Esophagus (tissue), 2 donors: Measurements from ENCODE around the gene TSFM. TPM values are rescaled to one million over a fixed set of nuclear protein-coding genes. Genes with fewer than 3 reads are reported as not detected.

Source experiments
- H3K27ac ChIP-seq, 2 donors: one replicate each; pipeline ENCODE4 v1.5.1; 2013; ENCODE audit warnings: low read depth in 2 of 2, mild to moderate bottlenecking in 2 of 2, inconsistent platforms in 1 of 2, low read length in 1 of 2, moderate library complexity in 1 of 2
- H3K27me3 ChIP-seq, 2 donors: one replicate each; pipeline ENCODE4 v1.6.1; 2013; ENCODE audit warnings: low read length in 2 of 2, control low read depth in 1 of 2, mild to moderate bottlenecking in 1 of 2; ENCODE audit not compliant: insufficient read depth in 2 of 2, control insufficient read depth in 1 of 2
- H3K36me3 ChIP-seq, 2 donors: one replicate each; pipeline ENCODE4 v1.6.1; 2013; ENCODE audit warnings: low read length in 1 of 2; ENCODE audit not compliant: control insufficient read depth in 2 of 2, insufficient read depth in 2 of 2
- H3K4me1 ChIP-seq, 2 donors: one replicate each; pipeline ENCODE4 v1.6.1; 2013; ENCODE audit warnings: low read length in 1 of 2; ENCODE audit not compliant: control insufficient read depth in 2 of 2, insufficient read depth in 2 of 2
- H3K4me3 ChIP-seq, 2 donors: one replicate each; pipeline ENCODE4 v1.5.1; 2013; ENCODE audit warnings: low read length in 2 of 2, mild to moderate bottlenecking in 2 of 2, low read depth in 1 of 2, moderate library complexity in 1 of 2
- H3K9me3 ChIP-seq, 2 donors: one replicate each; pipeline ENCODE4 v1.6.1; 2013; ENCODE audit warnings: mild to moderate bottlenecking in 2 of 2, low read depth in 1 of 2, low read length in 1 of 2, moderate library complexity in 1 of 2; ENCODE audit not compliant: control insufficient read depth in 2 of 2, insufficient read depth in 1 of 2
- WGBS, 2 donors: extraction: QIAGEN DNeasy Blood & Tissue Kit; methylation state at CpG; one replicate each; pipeline ENCODE4 v1.1.7; 2013; 5-methylcytosine and 5-hydroxymethylcytosine counted together
- polyA plus RNA-seq, 2 donors: library from polyadenylated mRNA; stranded (reverse); fragments of 200-250 nt; gene quantifications; one replicate each; pipeline ENCODE4 v1.2.3, GENCODE V29; 2013
- donor health status: healthy with polysubstance abuse.
- donor health status: Bipolar disorder and iron deficiency.

TSFM gene
- polyA plus RNA-seq, 2 donors, result 20.5 to 30.4 TPM

- Histone ChIP-seq H3K4me3 (no peak overlapping the region), H3K4me1 (no peaks in the 10 kb centered on the region), H3K27ac (no peak overlapping the region), H3K27me3 (no peaks in the 10 kb centered on the region), H3K36me3 (peaks cover 3 to 10% of the 10 kb centered on the region in 2 donors), H3K9me3 (no peaks in the 10 kb centered on the region)
- WGBS, 2 donors, result 85 to 93% methylated on average over 3 of the region's 3 CpGs
These were observed 26.8 kb downstream of the TSFM start for GRCh38 chr12:57809425-57809824.

GRCh38 chr12:57810450-57810849 is 27.9 kb downstream of the TSFM start:
- Histone ChIP-seq H3K4me1 (no peaks in the 10 kb centered on the region), H3K4me3 (no peak overlapping the region), H3K9me3 (no peaks in the 10 kb centered on the region), H3K27me3 (no peaks in the 10 kb centered on the region), H3K27ac (no peak overlapping the region), H3K36me3 (peaks cover 3 to 10% of the 10 kb centered on the region in 2 donors)
- WGBS, 2 donors, result 73 to 81% methylated on average over 5 of the region's 5 CpGs

GRCh38 chr12:57811028-57811755 is 28.6 kb downstream of the TSFM start:
- Histone ChIP-seq H3K36me3 (peaks cover 3 to 10% of the 10 kb centered on the region in 2 donors), H3K4me3 (no peak overlapping the region)
- WGBS, 2 donors, result 84 to 86% methylated on average over 10 of the region's 10 CpGs

GRCh38 chr12:57813111-57813970 is 30.8 kb downstream of the TSFM start:
- H3K4me1 ChIP-seq, result peaks cover 0 to 7% of the 10 kb centered on the region in 2 donors
- H3K27me3 ChIP-seq, result no peaks in the 10 kb centered on the region
- peaks cover 0 to 5% of the 10 kb centered on the region in 2 donors for H3K36me3 ChIP-seq
- 78 to 83% methylated on average over 14 of the region's 14 CpGs for WGBS, 2 donors
- H3K9me3 ChIP-seq, result no peaks in the 10 kb centered on the region
- H3K27ac ChIP-seq, result no peak overlapping the region
- H3K4me3 ChIP-seq, result no peak overlapping the region

More at GRCh38 chr12:57811028-57811755, 28.6 kb downstream of the TSFM start:
- Histone ChIP-seq H3K27me3 (no peaks in the 10 kb centered on the region), H3K4me1 (peaks cover 0 to 5% of the 10 kb centered on the region in 2 donors), H3K27ac (no peak overlapping the region), H3K9me3 (no peaks in the 10 kb centered on the region)

GRCh38 chr12:57813971-57814772 is 31.6 kb downstream of the TSFM start:
- Histone ChIP-seq H3K27ac (no peak overlapping the region), H3K36me3 (peaks cover 0 to 5% of the 10 kb centered on the region in 2 donors), H3K27me3 (no peaks in the 10 kb centered on the region), H3K4me3 (no peak overlapping the region), H3K9me3 (no peaks in the 10 kb centered on the region), H3K4me1 (peaks cover 0 to 7% of the 10 kb centered on the region in 2 donors)
- WGBS, 2 donors, result 63 to 69% methylated on average over 16 to 17 of the region's 17 CpGs

GRCh38 chr12:57815177-57816000 is 32.8 kb downstream of the TSFM start:
- H3K27me3 ChIP-seq, result no peaks in the 10 kb centered on the region
- H3K4me1 ChIP-seq, result peaks cover 0 to 7% of the 10 kb centered on the region in 2 donors
- 80% methylated on average over 13 of the region's 13 CpGs for WGBS, 2 donors
- no peaks in the 10 kb centered on the region for H3K9me3 ChIP-seq
- no peak overlapping the region for H3K4me3 ChIP-seq
- H3K36me3 ChIP-seq, result peaks cover 0 to 4% of the 10 kb centered on the region in 2 donors
- H3K27ac ChIP-seq, result no peak overlapping the region

- WGBS, 2 donors, result 46 to 48% methylated on average over 3 of the region's 3 CpGs
- H3K9me3 ChIP-seq, result no peaks in the 10 kb centered on the region
- peaks cover 0 to 6% of the 10 kb centered on the region in 2 donors for H3K36me3 ChIP-seq
- H3K4me1 ChIP-seq, result peaks cover 0 to 7% of the 10 kb centered on the region in 2 donors
- no peak overlapping the region for H3K4me3 ChIP-seq
- no peak overlapping the region for H3K27ac ChIP-seq
- H3K27me3 ChIP-seq, result no peaks in the 10 kb centered on the region
These were observed 33.6 kb downstream of the TSFM start for GRCh38 chr12:57816001-57816854.

- H3K27me3 ChIP-seq, result no peaks in the 10 kb centered on the region
- H3K9me3 ChIP-seq, result no peaks in the 10 kb centered on the region
- H3K4me1 ChIP-seq, result peaks cover 0 to 7% of the 10 kb centered on the region in 2 donors
- H3K36me3 ChIP-seq, result peaks cover 0 to 5% of the 10 kb centered on the region in 2 donors
- WGBS, 2 donors, result 43 to 50% methylated on average over 5 of the region's 5 CpGs
- H3K4me3 ChIP-seq, result no peak overlapping the region
- H3K27ac ChIP-seq, result no peak overlapping the region
These were observed 34.2 kb downstream of the TSFM start for GRCh38 chr12:57816855-57817151.
